Measurements from ENCODE around the gene POLR3C. TPM values are rescaled to one million over a fixed set of nuclear protein-coding genes. Genes with fewer than 3 reads are reported as not detected.

POLR3C gene
- total and polyA plus RNA-seq, 12 donors, result 12.0 to 28.4 (median 19.9) TPM

- Histone ChIP-seq H3K27ac (no peak overlapping the region), H3K27me3 (no peaks in the 10 kb centered on the region), H3K4me3 (no peak overlapping the region), H3K4me1 (replicated peaks in 1 of 2) (peaks cover 4 to 15% of the 10 kb centered on the region in 2 donors), H3K36me3 (replicated peaks in 1 of 2) (peaks cover 0 to 46% of the 10 kb centered on the region in 2 donors), H3K9me3 (replicated peaks in 1 of 3) (no peaks in the 10 kb centered on the region)
- DNase-seq, result no peak
- 86 to 100% (median 89%) methylated on average over 3 to 4 of the region's 4 CpGs for WGBS, 4 donors
- intact Hi-C loops (cut with DNase I), result loop anchor here in 1 of 2 donors (10.0 kb wide), 1 partner anchor 48 kb away; no protein-coding TSS in a partner anchor
- no peak for TF ChIP-seq CTCF (IDR thresholded peaks at IDR 0.05)
- TF ChIP-seq POLR2A (IDR thresholded peaks at IDR 0.05), result no peak
Observed at GRCh38 chr1:145857170-145857569, 33.2 kb downstream of the POLR3C start.

- no peak for TF ChIP-seq CTCF (IDR thresholded peaks at IDR 0.05)
- TF ChIP-seq POLR2A (IDR thresholded peaks at IDR 0.05), result no peak
- Histone ChIP-seq H3K36me3 (replicated peaks in 1 of 2) (peaks cover 0 to 34% of the 10 kb centered on the region in 2 donors), H3K4me1 (replicated peaks in 1 of 2) (peaks cover 4 to 15% of the 10 kb centered on the region in 2 donors), H3K9me3 (replicated peaks in 1 of 3) (no peaks in the 10 kb centered on the region), H3K27ac (peak overlapping the region in 4 of 5 donors; percentile 75 to 93 (median 81)), H3K4me3 (peak overlapping the region; percentile 29 to 92 (median 82)), H3K27me3 (no peaks in the 10 kb centered on the region)
- 0 to 2% (median 1%) methylated on average over 15 to 35 of the region's 35 CpGs for WGBS, 4 donors
- intact Hi-C loops (cut with DNase I), result loop anchor here in 1 of 2 donors (10.0 kb wide), 1 partner anchor 46 kb away; no protein-coding TSS in a partner anchor
- DNase-seq, result peak; percentile 54 to 71 (median 60)
Observed at GRCh38 chr1:145858238-145858900, 34.4 kb downstream of the POLR3C start.

GRCh38 chr1:145858901-145859490 lies 35.0 kb downstream of the POLR3C start, which contains the start of gene PIAS3:
TSS of gene PIAS3 (minus strand) at chr1:145859081. CDS start at chr1:145858990, 91 bp downstream.
- peak; percentile 94 to 97 (median 95) for DNase-seq
- Histone ChIP-seq H3K4me1 (replicated peaks in 1 of 2) (peaks cover 4 to 15% of the 10 kb centered on the region in 2 donors), H3K27ac (peak within 1 kb of the TSS; percentile 23 to 93 (median 76)), H3K27me3 (no peaks in the 10 kb centered on the region), H3K36me3 (replicated peaks in 1 of 2) (peaks cover 0 to 28% of the 10 kb centered on the region in 2 donors), H3K9me3 (replicated peaks in 1 of 3) (no peaks in the 10 kb centered on the region), H3K4me3 (peak within 1 kb of the TSS; percentile 62 to 92 (median 82))
- intact Hi-C loops (cut with DNase I), result loop anchor here in 1 of 2 donors (10.0 kb wide), 1 partner anchor 46 kb away; no protein-coding TSS in a partner anchor
- TF ChIP-seq POLR2A (IDR thresholded peaks at IDR 0.05) (peak; percentile 35 to 78), CTCF (IDR thresholded peaks at IDR 0.05) (no peak)
- 0% methylated on average over 10 to 42 of the region's 42 CpGs for WGBS, 4 donors

GRCh38 chr1:145859491-145860023 lies 35.6 kb downstream of the POLR3C start:
- H3K27ac ChIP-seq, result peak overlapping the region; percentile 23 to 93 (median 76)
- no peaks in the 10 kb centered on the region for H3K27me3 ChIP-seq
- H3K4me3 ChIP-seq, result peak overlapping the region; percentile 62 to 92 (median 82)
- TF ChIP-seq CTCF (IDR thresholded peaks at IDR 0.05), result peak in 2 of 6 experiments; percentile 11 to 27
- TF ChIP-seq POLR2A (IDR thresholded peaks at IDR 0.05), result peak; percentile 45 to 77
- 0 to 3% (median 0%) methylated on average over 15 to 41 of the region's 41 CpGs for WGBS, 4 donors
- peaks cover 0 to 22% of the 10 kb centered on the region in 2 donors for H3K36me3 ChIP-seq (replicated peaks in 1 of 2)
- peaks cover 4 to 15% of the 10 kb centered on the region in 2 donors for H3K4me1 ChIP-seq (replicated peaks in 1 of 2)
- peak; percentile 89 to 94 (median 91) for DNase-seq
- H3K9me3 ChIP-seq (replicated peaks in 1 of 3), result no peaks in the 10 kb centered on the region
- intact Hi-C loops (cut with DNase I), result loop anchor here in 1 of 2 donors (10.0 kb wide), 1 partner anchor 45 kb away; no protein-coding TSS in a partner anchor
